ENCODE results near the gene FHAD1.

Gene FHAD1

DNA sequence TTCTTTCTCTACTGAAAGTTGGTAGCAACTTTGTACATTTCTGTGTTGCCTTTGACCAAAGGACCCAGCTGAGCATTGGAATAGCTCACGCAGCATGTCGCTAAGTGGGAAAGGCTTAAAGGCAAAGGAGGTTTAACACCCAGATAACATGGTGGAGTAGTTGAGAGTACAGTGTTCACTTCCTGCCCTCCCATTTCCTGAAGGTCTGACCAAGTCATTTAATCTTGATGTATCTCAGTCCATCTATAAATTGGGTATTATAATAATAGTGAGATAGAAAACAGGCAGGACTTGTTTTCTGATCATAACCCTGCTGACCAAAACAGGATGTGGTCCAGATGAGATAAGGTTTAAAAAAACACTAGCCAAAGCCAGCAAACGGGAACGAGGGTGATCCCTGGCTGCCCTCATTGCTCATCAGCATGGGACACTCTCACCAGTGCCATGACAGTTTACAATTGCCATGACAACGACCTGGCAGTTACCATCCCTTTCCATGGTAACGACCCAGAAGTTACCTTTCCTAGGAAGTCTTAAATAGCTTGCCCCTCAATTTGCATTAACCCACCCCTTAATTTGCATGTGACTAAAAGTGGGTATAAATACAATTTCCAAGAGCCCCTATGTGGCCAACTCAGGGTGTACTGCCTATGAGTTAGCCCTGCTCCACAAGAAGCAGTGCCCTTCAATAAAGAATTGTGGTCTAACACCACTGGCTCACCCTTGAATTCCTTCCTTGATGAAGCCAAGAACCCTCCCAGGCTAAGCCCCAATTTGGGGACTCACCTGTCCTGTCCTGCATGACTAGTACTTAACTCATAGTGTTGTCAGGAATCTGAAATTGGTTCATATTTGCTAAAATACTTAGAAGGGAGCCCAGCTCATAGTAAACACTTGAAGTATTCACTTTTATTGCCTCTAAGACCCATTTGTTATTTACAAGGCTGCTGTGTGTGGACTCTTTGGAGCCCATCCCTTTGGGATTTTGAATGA lies 28.4 kb upstream of the FHAD1 start:
- DNase-seq (ENCODE audit: low spot score): no peak

DNA sequence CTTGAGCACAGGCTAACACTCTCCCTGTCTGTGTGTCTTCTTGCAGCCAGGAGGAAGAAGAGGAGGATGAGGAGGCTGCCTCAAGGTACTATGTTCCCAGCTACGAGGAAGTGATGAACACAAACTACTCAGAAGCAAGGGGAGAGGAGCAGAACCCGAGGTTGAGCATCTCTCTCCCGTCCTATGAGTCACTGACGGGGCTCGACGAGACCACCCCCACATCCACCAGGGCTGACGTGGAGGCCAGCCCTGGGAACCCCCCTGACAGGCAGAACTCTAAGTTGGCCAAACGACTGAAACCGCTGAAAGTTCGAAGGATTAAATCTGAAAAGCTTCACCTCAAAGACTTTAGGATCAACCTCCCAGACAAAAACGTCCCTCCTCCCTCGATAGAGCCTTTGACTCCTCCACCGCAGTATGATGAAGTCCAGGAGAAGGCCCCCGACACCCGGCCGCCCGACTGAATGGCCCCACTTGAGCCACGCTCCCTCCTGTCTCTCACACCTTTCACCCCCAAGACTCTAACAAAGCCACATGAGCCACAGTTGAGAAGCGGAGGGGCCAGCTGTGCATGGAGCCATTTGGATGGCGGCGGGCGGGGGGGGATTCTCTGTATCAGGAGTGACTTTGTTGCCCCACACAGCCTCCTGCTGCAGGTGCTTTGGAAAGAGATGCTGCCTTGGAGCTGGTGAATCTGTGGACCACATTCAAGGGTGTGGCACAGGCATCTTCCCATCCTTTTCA lies 27.6 kb upstream of the FHAD1 start:
- DNase-seq (ENCODE audit: low spot score): no peak

DNA sequence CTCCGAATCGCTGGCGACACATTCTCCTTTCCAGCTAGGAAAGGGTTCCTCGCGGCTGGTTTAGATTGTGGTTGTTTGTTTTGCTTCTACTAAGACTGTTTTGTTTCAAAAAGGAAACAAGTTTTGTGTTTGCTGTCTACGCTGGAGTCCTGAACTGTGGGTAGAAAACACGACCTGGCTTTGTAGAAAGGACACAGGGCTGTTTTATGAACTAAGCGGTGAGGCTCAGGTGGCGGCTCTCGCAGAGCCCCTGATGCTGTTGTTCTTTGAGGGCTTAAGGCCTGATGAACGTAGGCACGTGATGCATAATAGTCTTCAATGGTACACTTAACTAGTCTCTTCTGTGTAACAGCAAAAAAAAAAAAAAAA lies 27.0 kb upstream of the FHAD1 start:
- no peak for DNase-seq (ENCODE audit: low spot score)

DNA sequence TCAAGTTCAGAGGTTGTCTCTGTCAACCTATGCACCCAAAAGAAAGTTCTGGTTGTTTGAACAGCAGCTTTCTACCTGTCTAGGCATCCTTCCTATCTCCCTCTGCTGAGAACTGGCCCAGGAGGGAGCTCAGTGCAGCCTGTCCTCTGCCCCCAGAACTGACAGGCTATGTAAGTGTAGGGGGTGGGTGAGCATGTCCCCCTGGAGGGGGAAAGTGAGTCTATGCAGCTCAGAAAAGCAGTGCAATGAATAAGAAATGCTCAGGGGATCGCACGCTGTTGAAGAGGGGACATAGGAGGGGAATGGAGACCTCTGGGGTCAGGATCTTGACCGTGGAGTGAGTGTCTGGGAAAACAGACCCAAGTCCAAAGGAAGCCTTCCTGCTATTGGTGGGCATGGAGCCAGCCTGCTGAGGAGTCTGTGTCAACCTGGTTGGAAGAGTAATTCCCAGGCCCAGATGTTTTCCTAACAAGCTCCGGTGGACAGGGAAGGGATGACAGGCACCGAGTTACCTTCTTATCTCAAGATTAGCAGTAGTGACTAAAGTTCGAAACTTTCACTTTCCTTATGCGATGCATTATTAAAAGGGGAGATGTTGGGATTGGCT lies 26.1 kb upstream of the FHAD1 start:
- DNase-seq (ENCODE audit: low spot score): no peak

DNA sequence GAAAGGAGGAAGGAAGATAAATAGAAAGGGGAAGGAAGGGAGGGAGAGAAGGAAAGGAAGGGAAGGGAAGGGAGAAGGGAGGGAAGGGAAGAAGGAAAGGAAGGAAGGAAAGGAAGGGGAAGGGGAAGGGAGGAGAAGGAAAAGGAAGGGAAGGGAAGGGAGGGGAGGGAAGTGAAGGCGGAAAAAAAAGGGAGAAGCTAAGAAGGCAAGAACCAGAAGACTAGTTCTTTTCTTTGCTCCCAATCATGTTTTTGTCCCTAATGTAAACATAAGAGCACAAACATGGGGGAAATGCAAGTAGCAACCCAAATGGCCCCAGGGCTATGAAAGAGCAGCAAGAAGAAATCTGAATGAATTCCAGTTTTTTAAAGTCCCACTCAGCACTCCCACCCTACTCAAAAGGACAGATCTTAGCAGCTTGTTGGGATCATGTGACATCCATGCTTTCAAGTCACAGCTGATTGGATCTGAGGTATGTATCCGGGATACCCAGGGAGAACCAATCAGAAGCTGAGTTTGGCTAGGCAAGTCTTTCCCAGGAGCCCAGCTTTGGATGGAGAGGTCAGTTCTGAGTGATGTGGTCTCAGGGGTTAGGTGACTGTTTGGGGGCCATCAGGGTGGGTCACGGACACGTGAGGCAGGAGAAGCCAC lies 24.2 kb upstream of the FHAD1 start:
- DNase-seq (ENCODE audit: low spot score): no peak

DNA sequence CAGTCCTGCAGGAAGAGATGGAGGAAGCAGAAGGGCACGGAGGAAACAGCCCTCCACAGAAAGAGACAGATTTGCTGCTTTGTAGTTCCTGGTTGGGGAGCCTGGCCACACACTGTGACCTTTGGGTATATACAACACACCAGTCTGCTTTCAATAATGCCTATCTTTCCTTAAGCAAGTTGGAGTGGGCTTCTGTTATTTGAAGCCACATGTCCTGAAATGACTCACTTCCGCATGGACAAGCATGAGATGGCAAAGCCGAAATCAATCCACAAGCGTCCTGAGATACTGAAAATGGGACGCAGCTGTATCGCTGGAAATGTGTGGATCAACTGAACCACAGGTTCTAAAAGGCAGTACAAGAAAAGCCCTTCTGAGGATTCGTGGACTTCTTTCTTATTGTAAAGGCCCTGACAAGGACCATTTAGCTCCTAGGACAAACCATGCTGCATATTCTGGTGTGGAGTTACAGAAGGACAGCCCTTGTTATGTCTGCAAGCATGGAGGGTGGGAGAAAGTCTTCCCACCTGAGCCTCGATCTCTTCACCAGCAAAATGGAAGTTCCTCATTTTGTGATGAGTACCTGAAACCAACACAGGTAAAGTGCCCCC lies 22.7 kb upstream of the FHAD1 start:
- DNase-seq (ENCODE audit: low spot score): no peak

DNA sequence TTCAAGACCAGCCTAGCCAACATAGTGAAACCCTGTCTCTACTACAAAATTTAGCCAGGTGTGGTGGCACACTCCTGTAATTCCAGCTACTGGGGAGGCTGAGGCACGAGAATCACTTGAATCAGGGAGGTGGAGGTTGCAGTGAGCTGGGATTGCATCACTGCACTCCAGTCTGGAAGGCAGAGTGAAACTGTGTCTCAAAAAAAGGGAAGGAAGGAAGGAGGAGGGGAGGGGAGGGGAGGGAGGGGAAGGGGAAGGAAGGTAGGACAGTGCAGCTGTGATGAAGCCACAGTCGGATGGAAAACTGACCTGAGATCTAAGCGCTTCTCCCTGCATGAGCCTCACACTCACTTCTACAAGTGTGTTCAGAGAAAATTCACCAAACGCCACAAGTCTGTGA lies 22.0 kb upstream of the FHAD1 start:
- DNase-seq (ENCODE audit: low spot score): no peak

DNA sequence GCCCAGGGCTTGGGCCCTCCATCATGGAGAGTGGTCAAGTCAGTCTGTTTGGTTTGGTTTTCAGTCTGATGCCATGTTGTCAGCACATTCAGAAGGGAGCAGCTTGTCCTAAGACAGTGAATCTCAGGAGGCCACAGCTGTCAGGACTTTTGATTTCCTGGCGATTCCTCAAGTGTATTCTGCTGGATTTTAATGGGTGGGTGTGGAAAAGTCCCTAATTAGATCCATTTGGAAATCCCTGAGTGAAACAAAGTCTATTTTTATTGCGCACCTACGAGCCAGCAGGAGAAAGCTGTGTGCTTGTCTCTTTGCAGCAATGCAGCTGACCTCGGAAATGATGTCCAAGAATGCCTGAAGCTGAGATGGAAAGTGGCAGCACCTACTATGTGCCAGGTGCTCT lies 21.6 kb upstream of the FHAD1 start:
- no peak for DNase-seq (ENCODE audit: low spot score)

DNA sequence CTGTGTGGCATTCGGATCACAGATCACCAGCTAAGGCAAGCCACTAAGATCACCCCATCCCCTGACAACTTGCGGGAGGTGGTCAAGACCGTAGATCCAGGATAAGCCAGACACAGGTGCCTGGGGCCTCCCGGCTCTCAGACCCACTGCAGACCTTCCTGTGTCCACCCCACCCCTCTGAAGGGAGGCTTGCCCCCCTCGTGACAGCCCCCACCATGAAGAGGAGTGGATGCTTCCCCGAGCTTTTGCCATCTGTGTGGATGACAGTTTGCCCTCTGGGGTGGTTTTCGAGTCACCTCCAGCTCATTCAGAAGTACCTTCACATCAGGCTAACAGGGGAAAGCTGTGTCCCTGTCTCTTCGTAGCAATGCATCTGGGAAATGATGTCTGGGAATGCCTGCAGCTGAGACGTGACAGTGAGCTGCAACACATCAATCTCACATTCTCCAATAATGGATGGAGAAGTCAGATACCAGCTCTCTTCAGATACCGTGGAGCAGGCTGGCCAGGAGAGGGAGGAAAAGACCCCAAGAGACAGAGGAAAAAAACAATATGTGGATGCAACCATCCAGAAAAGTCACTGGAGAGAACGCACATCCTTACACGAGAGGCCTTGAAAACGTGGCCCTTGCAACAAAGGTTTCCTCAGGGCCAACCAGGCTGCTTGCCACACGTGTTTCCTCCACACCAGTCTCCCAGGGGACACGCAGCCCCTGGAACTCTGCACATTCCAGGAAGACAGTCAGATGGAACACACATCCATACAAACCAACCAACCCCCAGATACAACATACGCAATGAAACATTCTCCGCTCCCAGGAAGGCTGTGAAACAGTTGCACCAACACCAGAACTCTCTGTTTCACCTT lies 20.4 kb upstream of the FHAD1 start:
- DNase-seq (ENCODE audit: low spot score): peak; percentile 25

DNA sequence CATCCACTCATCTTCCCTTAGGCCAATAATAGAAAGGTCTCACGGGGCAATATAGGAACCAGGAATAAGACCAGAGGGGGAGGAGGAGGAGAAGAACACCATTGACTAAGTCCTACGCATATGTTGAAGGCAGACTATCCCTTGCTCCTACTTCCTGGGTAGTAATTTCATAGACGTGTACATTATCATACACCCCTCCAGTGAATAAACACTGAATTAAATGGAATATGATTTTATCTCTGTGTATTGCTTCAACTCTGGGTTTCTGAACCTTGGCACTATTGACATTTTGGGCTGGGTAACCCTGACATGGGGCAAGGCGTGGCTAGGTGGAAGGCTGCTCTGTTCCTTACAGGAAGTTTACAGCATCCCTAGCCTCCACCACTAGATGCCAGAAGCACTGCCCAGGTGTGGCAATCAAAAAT lies 17.3 kb upstream of the FHAD1 start:
- no peak for DNase-seq (ENCODE audit: low spot score)

DNA sequence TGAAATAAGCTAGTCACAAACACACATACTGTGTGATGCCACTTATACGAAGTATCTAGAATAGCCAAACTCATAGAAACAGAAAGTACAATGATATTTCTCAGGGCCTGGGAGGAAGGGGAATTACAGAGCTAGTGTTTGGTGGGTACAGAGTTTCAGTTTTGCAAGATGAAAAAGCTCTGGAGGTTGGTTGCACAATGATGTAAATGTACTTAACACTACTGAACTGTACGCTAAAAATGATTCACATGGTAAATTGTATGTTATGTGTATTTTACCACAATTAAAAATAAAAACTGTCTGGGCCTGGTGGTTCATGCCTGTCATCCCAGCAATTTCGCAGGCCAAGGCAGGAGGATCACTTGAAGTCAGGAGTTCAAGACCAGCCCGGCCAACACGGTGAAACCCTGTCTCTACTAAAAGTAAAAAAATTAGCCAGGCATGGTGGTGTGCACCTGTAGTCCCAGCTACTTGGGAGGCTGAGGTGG lies 15.3 kb upstream of the FHAD1 start:
- DNase-seq (ENCODE audit: low spot score): no peak

DNA sequence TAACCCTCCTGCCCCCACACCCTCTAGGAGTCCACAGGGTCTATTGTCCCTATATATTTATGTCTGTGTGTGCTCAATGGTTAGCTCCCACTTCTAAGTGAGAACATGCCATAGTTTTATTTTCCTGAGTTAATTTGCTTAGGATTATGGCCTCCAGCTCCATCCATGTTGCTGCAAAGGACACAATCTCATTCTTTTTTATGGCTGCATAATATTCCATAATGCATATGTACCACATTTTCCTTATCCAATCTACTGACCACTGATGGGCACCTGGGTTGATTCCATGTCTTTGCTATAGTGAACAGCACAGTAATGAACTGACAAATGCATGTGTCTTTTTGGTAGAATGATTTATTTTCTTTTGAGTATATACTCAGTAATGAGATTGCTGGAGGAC lies 13.3 kb upstream of the FHAD1 start:
- no peak for DNase-seq (ENCODE audit: low spot score)

DNA sequence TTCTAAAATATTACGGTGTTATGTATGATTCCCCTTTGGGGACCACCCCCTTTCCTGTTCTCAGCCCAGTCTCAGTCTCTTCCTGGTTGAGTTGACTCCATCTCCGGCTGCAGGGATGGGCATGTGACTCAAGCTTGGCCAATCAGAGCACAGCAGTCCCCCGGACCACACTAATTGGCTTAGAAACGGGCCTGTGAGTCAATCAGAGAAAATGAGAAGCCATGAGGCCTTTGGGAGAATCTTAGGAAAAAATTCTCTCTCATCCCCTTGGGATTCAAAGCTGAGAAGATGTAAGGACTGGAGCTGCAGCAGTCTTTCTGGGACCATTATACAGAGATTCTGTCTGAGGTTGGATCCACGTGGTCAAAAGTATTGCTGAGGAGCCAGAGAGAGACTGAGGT lies 10.7 kb upstream of the FHAD1 start:
- no peak for DNase-seq (ENCODE audit: low spot score)

DNA sequence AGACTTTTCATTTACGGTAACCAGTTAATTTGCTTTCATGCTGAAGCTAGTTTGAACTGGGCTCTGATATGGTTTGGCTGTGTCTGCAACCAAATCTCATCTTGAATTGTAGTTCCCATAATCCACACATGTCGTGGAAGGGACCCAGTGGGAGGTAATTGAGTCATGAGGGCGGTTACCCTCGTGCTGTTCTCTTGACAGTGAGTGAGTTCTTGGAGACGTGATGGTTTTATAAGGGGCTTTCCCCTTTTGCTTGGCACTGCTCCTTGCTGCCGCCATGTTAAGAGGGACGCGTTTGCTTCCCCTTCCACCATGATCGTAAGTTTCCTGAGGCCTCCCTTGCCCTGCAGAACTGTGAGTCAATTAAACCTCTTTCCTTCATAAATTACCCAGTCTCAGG lies 10.3 kb upstream of the FHAD1 start:
- no peak for DNase-seq (ENCODE audit: low spot score)

DNA sequence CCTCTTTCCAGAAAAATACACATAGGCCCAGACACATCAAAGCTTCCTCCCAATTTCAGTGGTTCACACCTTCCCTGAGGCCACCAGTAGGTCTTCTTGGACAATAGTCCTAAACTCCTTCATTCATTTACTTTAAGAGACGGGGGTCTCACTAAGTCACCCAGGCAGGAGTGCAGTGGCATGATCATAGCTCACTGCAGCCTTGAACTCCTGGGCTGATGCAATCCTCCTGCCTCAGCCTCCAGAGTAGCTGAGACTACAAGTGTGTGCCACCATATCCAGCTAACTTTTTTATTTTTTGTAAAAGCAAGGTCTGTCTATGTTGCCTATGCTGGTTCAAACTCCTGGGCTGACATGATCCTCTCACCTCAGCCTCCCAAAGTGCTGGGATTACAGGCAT lies 8.2 kb upstream of the FHAD1 start:
- no peak for DNase-seq (ENCODE audit: low spot score)

DNA sequence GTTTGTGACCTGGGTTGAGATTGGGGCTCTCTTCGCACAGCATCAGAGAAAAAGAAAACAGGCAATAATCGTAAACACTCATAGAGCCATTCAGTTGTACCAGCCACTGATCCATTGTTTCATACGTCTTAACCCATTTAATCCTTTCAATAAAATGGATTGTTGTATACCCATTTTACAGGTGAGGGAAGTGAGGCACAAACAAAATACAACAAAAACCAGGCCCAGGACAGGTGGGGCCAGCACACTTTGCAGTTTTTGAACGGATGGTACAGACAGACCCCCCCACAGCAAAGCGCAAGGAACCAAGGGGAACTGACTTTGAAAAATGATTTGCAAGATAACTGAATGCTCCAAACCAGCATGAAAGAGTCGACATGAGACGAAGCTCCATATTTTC lies 4.3 kb upstream of the FHAD1 start:
- DNase-seq (ENCODE audit: low spot score): peak; percentile 16

DNA sequence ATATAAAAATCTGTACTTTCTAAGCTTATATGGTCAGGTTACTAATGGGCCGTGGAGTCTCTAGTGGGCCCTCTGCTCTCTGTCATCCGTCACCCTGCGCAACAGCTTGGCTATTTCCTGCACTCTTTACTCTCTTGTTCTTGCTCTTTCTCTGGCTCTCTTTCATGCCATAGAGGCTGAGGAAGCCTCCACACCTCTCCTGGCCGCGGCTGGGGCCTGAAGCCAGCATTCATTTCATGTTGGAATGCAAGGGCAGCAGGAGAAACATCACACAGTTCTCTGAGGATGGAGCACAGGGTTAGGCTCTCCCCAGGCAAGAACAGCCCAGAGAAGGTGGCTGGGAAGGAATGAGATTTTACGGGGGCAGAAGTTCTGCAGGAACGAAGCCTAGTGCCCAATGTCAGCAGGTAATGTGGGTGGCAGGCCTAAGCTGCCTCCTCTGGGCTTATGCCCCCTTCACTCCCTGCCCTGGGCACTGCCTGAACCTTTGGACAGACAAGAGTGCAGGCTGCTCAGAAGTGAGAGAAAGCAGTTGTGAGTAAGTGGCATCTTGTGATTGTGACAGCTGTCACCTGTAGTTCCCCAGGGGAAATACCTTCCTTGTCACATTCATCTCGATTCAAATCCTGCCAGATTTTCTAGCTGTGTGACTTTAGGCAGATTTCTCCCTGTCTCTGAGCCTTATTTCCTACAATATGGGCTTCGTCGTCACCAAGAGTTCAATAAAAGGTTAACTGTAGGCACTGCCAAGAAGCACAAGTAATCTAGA lies 3.6 kb upstream of the FHAD1 start:
- peak; percentile 43 for DNase-seq (ENCODE audit: low spot score)

DNA sequence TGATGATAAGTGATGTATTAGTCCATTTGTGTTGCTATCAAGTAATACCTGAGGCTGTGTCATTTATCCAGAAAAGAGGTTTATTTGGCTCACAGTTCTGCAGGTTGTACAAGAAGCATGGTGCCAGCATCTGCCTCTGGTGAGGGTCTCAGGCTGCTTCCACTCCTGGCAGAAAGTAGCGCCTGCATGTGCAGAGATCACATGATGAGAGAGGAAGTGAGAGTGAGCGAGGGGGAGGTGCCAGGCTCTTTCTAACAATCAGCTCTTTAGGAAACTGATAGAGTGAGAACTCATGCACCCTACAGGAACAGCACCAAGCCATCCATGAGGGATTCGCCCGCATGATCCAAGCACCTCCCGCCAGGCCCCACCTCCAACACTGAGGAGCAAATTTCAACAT lies 2.2 kb upstream of the FHAD1 start:
- no peak for DNase-seq (ENCODE audit: low spot score)

DNA sequence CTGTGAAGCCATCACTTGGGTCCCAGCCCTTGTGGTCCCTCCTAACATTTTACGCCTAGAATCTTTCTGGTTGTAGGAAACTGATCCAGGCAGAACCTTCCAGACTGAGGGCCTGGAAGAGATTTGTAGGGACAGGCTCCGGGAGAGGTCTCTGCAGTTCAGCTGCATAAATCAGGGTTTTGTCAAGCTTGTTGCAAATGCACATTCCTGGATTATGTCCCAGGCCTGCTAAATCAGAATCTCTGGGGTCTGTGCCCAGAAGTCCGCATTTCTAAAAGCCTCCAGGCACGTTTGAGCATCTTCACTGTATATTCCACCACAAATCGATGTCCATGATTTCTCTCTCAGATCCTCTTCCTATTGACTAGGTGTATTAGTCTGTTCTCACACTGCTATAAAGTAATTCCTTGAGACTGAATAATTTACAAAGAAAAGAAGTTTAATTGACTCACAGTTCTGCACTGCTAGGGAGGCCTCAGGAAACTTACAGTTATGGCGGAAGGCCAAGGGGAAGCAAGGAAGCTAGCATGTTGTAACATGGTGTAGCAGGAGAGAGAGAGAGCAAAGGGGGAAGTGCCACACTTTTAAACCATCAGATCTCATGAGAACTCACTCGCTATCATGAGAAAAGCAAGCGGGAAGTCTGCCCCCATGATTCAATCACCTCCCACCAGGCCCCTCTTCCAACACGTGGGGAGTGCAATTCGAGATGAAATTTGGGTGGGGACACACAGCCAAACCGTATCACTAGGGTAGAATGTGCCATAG lies 1.2 kb upstream of the FHAD1 start:
- DNase-seq (ENCODE audit: low spot score): no peak

Measured in ecto neural progenitor cell (in vitro differentiated cells).